Stomach (tissue), 4 donors: Measurements from ENCODE around the gene PLPPR1.

Source experiments
- CTCF ChIP-seq, 7 experiments: fragments of 450-650 bp in 4 of 7; fragments of 200-600 bp in 3 of 7; sonication (generic) in 3 of 7; IDR thresholded peaks; one replicate each; pipeline ENCODE4 v1.5.1; 2016 to 2019; ENCODE audit warnings: antibody characterized with exemption in 7 of 7, control low read depth in 2 of 7, mild to moderate bottlenecking in 1 of 7
- POLR2A ChIP-seq, 4 donors: fragments of 450-650 bp; IDR thresholded peaks; one replicate each; pipeline ENCODE4 v1.6.1; 2016; ENCODE audit warnings: antibody characterized with exemption in 4 of 4, control low read depth in 2 of 4, mild to moderate bottlenecking in 1 of 4, moderate library complexity in 1 of 4

- no peak for TF ChIP-seq CTCF (IDR thresholded peaks at IDR 0.05)
- no peak for TF ChIP-seq POLR2A (IDR thresholded peaks at IDR 0.05)
Observed at GRCh38 chr9:101140764-101141163, 112.2 kb downstream of the PLPPR1 start.
